GM20431 (cell line): ENCODE measurements around the gene ACSM2A.
"Not testable (repeated sequence)": the region's sequence is repeated elsewhere in the genome, so short reads cannot be mapped to it uniquely, and the experiment has no call there.

Source experiments
- in situ Hi-C: fragments of 300-500 bp; cut with MseI, MboI; formaldehyde crosslinking; loops from one replicate; pipeline ENCODE4 v1.15.0; 2020; ENCODE audit warnings: low sequenced_read_pairs; ENCODE audit not compliant: unreplicated experiment

ACSM2A gene

DNA sequence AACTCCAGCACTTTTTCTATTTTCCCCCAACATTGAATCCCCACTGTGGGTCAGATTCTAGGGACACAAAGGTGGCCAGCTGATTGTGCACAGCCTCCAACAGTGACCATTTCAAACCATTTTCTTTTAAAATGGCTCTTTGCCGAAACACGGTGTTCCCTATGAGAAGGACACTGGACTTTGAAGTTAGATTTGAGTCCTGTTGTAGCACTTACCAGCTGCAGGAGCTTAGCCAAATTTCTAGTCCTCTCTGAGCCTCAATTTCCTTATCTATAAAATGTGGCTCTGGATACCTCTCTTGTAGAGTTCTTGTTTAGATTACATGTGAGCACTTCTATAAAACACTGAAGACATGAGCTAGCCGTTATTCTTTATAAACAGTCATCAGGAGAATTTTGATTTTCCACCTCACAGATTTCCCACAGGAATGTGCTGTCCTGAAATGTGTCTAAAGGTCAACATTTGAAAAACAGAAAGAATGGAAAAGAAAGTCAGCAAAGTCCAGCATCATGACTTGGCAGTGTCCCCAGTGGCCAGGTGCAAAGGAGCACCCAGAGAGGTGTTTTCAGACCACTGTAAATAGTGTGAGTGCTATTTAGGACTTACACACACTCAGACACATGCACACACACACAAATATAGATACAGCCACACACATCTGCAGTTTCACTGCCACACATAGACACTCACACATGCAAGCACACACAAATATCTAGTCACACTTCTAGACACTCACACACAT is 4.5 kb upstream of the ACSM2A start:
- in situ Hi-C loops: not testable (repeated sequence)

DNA sequence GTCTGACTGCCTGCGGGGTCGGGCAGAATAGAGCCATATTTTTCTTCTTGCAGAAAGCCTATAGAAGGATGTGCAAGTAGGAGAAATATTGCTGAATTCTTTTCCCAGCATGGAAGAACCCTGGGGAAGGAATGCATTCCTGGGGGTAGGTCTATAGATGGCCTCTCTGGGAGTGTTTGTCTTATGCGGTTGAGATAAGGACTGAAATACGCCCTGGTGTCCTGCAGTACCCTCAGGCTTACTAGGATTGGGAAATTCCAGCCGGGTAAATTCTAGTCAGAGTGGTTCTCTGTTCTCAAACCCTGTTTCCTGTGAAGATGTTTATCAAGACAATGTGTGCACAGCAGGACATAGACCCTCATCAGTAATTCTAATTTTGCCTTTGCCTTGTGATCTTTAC is 2.3 kb downstream of the ACSM2A start:
- in situ Hi-C loops: not testable (repeated sequence)

DNA sequence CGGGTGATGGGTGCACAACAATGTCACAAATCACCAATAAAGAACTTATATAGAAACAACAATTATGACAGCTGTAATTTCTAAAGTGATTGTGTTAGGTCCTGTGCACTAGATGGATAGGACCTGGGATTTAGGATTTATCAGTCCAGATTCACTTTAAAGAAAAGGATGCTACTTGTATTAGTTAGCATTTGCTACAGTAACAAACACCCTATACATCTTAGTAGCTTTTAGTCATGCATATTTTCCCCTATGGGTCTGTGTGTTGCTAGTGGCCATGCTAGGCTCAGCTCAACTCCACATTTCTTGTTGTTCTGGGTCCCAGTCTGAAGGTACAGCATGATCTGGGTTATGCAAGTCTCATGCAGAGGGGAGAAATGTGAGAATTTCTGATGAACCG is 7.9 kb downstream of the ACSM2A start:
- in situ Hi-C loops: not testable (repeated sequence)

DNA sequence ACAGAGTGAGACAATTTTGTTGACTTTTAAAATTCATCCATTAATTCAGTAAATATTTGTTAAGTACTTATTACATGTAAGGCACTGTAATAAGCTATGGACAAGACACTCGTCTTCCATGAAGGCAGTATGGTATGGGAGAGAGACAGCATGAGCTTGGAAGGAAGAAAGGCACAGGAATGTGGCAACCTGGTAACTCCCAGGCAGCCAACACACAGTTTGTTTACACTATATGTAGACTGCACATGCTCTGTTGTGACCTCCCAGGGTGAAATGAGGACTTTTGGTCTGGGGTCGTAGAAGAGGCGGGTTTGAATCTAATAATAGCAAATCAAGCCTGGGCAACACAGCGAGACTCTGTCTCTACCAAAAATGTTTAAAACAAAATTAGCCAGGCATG is 9.0 kb downstream of the ACSM2A start:
- in situ Hi-C loops: not testable (repeated sequence)

DNA sequence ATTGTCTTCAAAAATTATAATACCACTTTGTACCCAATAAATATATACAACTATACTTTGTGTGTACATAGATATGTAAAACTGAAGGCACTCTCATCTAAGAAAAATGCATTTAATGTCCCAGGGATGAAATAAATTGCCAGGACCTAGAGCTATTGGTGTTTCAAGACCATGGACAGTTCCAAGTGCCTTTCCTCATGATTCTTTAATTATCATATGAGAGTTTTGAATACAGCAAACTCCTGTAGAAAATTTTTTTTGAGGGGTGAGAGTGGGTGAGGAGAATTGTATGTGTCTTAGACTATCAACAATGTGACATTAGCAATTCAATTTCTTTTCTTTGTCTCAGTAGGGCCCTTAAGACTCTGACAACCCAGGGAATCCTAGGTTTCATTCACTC is 17.6 kb downstream of the ACSM2A start:
- in situ Hi-C loops: not testable (repeated sequence)

DNA sequence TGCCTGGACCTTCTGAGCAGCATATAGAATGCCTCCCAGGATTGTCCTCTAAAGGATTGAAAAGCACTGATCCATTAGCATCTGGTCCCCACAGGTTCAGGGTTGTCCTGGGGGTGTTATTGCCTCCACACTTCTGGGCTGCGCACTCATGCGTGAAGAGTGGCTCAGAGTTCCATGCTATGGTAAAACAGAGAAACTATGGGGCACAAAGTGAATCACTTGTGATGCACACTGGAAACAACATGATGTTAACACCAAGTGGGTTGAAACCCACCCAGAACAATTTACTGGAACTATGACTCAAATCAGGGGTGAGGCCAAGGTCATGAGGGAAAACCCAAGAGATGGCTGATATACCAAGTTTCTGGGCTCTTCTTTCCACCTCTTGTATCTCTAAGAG is 18.6 kb downstream of the ACSM2A start:
- in situ Hi-C loops: not testable (repeated sequence)

DNA sequence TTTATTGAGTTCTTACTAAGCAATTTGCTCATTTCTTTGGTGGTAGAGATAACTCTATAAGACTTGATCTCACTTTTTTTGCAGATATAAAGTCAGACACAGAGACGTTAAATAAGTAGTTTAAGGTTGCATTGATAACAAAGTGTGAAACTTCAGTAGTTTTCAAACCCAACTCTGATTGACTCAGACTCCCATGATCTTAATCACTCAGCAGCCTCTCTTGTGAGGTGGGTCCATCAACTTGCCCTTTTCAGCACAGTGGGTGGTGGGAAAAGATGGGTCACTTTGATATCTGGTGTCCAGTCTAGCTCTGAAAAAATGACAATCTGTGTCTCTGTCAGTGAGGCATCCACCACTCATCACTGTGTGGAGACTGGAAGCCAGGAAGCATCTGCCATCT is 19.4 kb downstream of the ACSM2A start:
- in situ Hi-C loops: not testable (repeated sequence)

DNA sequence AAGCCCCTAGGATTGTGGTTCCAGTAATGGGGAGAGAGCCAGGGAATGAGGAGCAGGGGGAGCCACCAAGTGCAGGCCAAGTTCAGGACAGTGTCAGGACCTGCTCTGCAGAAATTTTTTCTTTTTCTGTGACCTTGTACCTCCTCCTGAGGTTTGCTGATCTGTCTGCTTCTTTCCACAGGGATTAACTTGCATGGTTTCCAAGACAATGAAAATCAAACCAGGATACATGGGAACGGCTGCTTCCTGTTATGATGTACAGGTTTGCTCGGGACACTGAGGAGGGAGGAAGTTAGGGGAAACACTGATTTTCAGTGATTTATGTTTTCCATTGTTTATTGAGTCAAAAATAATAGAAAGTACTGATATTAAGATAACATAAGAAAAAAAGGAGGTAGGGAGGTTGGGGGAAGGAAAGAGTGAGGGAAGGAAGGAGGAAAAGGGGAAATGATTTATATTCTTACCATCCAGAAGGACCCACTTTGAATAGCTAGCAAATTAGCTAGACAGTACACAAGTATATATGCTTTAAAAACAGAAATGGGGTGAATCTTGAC is 25.9 kb downstream of the ACSM2A start:
- in situ Hi-C loops: not testable (repeated sequence)

DNA sequence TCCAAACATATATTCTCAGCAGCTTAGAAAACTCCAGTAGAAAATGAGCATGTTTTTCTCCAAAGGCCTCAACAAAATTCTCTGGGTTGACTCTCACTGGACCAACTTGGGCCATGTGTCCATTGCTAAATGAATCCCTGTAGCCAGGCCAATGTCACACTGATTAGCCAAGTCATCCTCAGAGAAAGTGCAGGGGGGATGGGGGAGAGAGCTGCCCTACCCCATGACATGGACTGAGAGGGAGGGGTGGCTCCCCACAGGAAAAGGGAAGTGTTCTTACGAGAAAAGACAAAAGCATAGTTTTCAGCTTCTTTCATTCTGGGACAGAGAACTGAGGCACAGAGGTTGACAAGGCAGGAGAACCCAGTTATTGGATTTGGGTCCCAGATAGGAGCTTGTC is 32.7 kb downstream of the ACSM2A start:
- in situ Hi-C loops: not testable (repeated sequence)

DNA sequence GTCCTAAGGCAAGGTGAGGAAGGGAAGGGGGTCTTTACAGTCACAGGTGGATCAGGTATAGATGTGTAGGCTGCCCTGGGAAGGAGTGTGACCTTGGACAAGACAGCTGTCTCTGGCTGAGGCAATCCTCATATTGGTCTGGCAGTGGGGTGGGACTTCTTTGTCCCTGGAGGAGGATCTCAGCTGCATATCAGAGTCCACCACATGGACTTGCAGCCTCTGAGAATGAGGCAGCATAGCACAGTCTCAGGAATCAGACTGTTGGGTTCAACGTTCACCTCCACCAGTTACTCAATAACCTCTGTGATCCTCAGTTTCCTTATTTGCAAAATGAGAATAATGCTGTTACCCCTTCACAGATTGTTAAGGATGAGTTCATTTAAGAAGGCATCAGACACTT is 33.4 kb downstream of the ACSM2A start:
- in situ Hi-C loops: no loop called here

DNA sequence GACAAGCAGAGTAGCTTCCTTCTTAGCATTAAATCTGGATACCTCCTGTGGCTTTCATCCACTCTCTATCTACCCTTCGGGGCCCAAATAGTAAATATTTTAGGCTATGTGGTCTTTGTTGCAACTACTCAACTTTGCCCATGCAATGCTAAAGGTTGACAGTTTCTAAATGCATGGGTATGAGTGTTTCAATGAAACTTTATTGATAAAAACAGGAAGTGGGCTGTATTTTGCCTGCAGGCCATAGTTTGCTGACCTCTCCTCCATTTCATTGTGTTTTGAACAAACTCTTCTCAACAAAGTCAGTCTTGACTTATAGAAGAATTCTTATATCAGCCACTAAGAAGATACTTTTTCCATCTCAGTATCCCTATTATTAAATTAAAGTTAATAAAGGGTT is 34.1 kb downstream of the ACSM2A start:
- in situ Hi-C loops: no loop called here

DNA sequence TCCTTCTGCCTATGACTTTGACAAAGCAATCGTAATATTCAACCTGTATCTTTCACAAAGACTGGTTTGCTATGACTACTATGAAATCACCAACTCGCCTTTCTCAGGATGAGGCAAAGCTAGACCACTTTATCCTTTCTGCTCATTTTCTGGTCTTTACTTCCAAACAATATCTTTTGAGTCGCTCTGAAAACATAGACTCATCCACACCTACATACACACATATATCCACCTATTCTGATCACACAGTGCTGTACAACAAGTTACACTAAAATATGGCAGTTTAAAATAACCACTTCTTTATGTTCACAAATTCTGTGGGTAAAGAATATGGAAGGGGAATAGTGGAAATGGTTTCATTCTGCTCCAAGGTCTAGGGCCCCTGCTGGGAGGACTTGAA is 39.7 kb downstream of the ACSM2A start:
- in situ Hi-C loops: not testable (repeated sequence)

DNA sequence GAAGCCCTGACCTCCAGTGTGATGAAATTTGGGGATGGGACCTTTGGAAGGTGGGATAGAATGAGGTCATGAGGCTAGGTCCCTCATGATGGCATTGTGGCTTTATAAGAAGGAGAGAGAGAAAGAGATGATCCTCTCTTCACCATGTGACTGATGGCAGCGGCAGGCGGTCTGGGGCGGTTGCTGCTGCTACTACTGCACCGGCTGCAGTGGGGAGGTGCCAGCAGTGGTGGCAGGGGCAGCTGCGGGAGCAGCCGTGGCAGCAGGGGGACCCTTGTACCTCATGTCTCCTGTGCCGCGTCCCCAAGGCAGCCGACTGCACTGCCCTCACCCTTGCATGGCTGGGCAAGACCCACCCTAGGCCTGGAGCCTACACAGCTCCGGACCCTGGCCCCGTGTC is 40.1 kb downstream of the ACSM2A start:
- in situ Hi-C loops: not testable (repeated sequence)

DNA sequence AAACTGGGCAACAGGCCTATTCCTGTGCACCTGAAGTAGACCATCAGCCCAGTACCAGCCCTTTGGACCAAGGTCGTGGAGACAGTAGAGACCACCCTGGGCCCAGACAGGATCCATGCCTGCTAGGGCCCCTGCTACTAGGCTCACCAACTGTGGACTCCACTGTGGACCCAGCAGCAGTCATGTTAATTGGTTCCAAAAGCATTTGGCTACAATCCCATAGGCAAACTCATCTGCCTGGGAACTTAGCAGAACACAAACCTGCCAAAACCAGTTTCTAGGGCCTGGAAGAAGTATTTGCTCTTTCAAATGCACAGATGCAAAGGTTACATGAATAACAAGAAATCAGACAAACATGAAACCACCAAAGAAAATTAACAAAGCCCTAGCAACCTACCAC is 53.1 kb downstream of the ACSM2A start:
- in situ Hi-C loops: no loop called here

DNA sequence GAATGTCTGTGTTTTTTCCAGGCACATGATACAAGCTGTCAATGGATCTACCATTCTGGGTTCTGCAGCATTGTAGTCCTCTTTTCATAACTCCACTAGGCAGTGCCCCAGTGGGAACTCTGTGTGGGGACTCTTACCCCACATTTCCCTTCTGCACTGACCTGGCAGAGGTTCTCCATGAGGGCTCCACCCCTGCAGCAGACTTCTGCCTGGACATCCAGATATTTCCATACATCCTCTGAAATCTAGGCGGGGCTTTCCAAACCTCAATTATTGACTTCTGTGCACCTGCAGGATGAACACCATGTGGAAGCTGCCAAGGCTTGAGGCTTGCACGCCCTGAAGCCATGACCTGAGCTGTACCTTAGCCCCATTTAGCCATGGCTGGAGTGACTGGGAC is 56.0 kb downstream of the ACSM2A start:
- in situ Hi-C loops: no loop called here

DNA sequence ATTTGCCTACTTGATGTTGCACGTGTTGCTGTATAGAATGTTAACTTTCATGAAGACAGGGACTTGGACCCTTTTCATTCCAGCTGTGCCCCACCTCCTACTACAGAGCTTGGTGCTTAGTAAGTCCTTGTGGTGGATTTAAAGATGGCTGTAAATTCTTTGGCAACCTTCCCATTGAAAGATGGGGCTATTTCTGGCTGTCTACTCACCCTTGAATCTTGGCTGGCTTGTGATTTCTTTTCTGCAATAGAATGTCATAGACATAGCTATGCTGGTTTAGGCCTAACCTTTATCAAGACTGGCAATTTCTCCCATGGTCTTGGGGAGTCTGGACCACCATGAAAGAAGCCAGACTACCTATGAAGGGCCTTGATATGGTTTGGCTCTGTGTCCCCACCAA is 59.0 kb downstream of the ACSM2A start:
- in situ Hi-C loops: no loop called here

DNA sequence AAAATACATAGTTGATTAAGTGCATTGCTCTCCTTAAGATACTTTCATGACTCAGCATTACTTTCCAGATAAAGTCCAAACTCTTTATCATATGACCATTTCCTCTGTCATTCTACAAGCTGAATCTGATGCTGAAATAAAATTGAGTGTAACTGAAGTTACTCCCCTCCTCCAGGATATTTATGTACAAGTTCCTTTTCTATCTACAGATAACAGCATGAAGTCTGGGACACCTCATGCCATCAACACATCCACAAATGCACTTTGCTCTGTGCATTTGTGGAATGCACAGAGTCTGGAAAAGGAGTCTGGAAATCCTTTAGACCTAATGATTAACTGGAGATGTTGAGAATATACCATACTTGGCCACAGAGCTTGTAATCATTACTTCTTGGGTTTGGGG is 64.4 kb downstream of the ACSM2A start:
- in situ Hi-C loops: no loop called here

DNA sequence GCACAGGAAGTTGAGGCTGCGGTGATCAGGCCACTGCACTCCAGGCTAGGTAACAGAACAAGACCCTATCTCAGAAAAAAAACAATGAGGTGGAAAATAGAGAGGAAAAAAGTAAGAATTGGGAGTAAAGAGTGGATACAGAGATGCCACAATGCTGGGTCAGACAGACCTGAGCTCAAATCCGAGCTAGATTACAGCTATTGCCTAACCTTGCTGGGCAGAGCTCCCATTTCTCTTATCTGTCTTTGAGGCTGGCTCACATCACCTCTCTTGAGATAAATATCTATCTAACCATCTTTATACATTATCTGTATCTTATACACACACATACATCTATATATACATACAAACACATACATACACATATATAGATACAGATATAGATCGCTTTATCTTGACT is 65.8 kb downstream of the ACSM2A start:
- in situ Hi-C loops: no loop called here

DNA sequence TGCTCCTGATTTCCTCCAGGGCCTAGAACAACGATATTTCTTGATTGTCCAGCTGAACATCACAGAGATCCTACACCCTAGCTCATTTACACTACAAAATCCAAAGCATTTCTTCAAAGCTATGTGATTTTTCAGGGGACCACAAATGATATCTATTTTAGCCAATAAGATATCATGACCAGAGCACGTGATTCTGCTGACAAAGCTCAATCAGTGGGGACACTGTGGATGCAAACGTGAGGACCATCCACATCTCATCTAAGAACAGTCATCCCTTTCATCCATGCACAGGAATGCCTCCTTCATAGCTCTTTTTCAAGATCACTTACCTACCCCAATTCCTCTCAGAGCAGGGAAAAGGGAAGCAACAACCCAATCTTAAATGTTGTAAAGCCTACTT is 67.9 kb downstream of the ACSM2A start:
- in situ Hi-C loops: no loop called here

DNA sequence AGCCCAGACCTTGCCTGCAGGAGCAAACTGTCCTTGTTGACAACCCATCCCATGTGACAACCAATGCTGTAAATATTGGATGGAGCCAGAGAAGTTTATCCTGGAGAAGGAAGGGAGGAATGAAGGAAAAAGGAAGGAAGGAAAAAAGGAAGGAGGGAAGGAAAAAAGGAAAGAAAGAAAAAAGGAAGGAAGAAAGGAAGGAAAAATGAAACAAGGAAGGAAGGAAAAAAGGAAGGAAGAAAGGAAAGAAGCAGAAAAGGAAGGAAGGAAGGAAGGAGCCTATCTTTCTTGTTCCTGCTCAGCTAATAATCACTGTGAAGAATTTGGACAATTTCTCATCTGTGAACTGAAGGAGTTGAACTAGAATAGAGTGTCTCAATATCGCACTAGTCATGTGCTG is 68.8 kb downstream of the ACSM2A start:
- in situ Hi-C loops: no loop called here

DNA sequence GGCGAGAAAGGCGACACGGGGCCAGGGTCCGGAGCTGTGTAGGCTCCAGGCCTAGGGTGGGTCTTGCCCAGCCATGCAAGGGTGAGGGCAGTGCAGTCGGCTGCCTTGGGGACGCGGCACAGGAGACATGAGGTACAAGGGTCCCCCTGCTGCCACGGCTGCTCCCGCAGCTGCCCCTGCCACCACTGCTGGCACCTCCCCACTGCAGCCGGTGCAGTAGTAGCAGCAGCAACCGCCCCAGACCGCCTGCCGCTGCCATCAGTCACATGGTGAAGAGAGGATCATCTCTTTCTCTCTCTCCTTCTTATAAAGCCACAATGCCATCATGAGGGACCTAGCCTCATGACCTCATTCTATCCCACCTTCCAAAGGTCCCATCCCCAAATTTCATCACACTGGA is 80.5 kb downstream of the ACSM2A start:
- in situ Hi-C loops: not testable (repeated sequence)

DNA sequence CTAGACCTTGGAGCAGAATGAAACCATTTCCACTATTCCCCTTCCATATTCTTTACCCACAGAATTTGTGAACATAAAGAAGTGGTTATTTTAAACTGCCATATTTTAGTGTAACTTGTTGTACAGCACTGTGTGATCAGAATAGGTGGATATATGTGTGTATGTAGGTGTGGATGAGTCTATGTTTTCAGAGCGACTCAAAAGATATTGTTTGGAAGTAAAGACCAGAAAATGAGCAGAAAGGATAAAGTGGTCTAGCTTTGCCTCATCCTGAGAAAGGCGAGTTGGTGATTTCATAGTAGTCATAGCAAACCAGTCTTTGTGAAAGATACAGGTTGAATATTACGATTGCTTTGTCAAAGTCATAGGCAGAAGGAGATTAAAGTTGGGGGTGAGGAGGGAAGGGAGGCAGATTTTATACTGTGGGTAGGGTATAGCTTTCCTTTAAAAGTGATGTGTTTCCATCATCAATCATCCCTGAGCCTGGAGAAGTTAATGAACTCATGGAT is 81.0 kb downstream of the ACSM2A start:
- in situ Hi-C loops: not testable (repeated sequence)
